Vagina (tissue), 2 donors: ENCODE data around the gene MAP3K20. TPM values are rescaled to one million over a fixed set of nuclear protein-coding genes. Genes with fewer than 3 reads are reported as not detected.
"Not testable (repeated sequence)": the region's sequence is repeated elsewhere in the genome, so short reads cannot be mapped to it uniquely, and the experiment has no call there.

Source experiments
- DNase-seq, 2 donors: peaks; one replicate each; pipeline ENCODE4 v3.0.0-alpha.2; 2017; ENCODE audit errors: extremely low spot score in 2 of 2
- H3K27ac ChIP-seq: fragments of 200-600 bp; sonication (generic); one replicate; pipeline ENCODE4 v1.5.1; 2019
- H3K27me3 ChIP-seq: fragments of 200-600 bp; sonication (generic); one replicate; pipeline ENCODE4 v1.5.1; 2019
- H3K36me3 ChIP-seq, 2 donors: fragments of 200-600 bp; sonication (generic); one replicate each; pipeline ENCODE4 v1.5.1; 2017 to 2019
- H3K4me1 ChIP-seq: fragments of 200-600 bp; sonication (generic); one replicate; pipeline ENCODE4 v1.5.1; 2019
- H3K4me3 ChIP-seq, 2 donors: fragments of 200-600 bp; sonication (generic); 1 replicate in 1 of 2; 2 replicates in 1 of 2; pipeline ENCODE4 v1.5.1; 2016 to 2019
- H3K9me3 ChIP-seq: fragments of 200-600 bp; sonication (generic); one replicate; pipeline ENCODE4 v1.5.1; 2019
- POLR2A ChIP-seq, 2 donors: fragments of 450-650 bp; IDR thresholded peaks; one replicate each; pipeline ENCODE4 v1.6.1; 2017; ENCODE audit warnings: antibody characterized with exemption in 2 of 2, mild to moderate bottlenecking in 2 of 2, moderate library complexity in 2 of 2
- POLR2AphosphoS5 ChIP-seq, 2 donors: sonication (generic); formaldehyde crosslinking; IDR thresholded peaks; one replicate each; pipeline ENCODE4 v1.9.0; 2017; ENCODE audit warnings: antibody characterized with exemption in 2 of 2, mild to moderate bottlenecking in 2 of 2, low read depth in 1 of 2; ENCODE audit not compliant: insufficient read depth in 1 of 2
- intact Hi-C: fragments of 100-400 bp; cut with DNase I; formaldehyde crosslinking; loops from one replicate; pipeline ENCODE4 v1.15.1; 2023
- total RNA-seq: library from RNA; depleted of rRNA; stranded (reverse); fragments of >200 nt; gene quantifications from one replicate; pipeline ENCODE4 v1.2.3, GENCODE V29; 2016
- TF ChIP-seq, protein P1 (sequence below), 3 experiments: fragments of 450-650 bp in 2 of 3; fragments of 200-600 bp in 1 of 3; sonication (generic) in 1 of 3; IDR thresholded peaks; one replicate each; pipeline ENCODE4 v1.5.1; 2017 to 2019; ENCODE audit warnings: antibody characterized with exemption in 3 of 3, mild to moderate bottlenecking in 2 of 3, moderate library complexity in 2 of 3

MAP3K20 gene
- total RNA-seq, 1 donor from 2014 or later = 59.4 TPM

DNA sequence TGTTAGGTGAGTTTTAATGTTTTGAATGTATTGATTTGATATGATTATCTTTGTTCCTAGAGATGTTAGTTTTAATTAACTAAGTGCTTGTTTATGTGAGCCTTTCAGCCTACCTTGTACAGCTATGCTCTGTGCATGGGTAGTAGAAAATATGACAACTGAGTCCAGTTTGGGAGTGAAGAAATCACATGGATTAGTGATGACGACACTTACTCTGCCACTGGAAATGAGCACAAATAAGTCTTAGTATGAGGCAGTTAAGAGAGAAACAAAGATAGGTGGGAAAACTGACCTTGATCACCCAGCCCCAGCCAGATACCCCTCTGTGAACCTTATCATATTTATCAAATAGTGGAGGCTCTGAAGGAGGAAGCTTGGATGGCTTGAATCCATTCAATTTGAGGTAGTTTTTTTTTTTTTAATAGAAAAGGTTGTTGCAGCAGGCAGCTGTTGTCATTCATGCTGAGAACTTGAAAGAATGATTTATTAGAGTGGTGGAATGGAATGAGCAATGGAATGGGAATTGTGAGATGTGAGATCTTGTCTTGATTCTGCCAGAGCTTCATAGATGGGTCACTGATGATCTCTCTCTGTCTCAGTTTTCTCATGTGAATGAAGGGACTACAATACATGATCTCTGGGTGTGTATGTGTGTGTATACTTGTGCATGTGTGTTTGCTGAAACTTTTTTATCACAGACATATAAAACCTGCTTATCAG, 96.4 kb downstream of the MAP3K20 start:
- Histone ChIP-seq H3K27me3 (no peaks in the 10 kb centered on the region), H3K9me3 (no peaks in the 10 kb centered on the region), H3K4me3 (no peak overlapping the region), H3K27ac (no peak overlapping the region), H3K36me3 (no peaks in the 10 kb centered on the region), H3K4me1 (no peaks in the 10 kb centered on the region)
- TF ChIP-seq POLR2AphosphoS5 (IDR thresholded peaks at IDR 0.05; ENCODE audit: insufficient read depth in 1 of 2, low read depth in 1 of 2) (no peak), POLR2A (IDR thresholded peaks at IDR 0.05) (no peak)
- TF ChIP-seq, protein P1, sequence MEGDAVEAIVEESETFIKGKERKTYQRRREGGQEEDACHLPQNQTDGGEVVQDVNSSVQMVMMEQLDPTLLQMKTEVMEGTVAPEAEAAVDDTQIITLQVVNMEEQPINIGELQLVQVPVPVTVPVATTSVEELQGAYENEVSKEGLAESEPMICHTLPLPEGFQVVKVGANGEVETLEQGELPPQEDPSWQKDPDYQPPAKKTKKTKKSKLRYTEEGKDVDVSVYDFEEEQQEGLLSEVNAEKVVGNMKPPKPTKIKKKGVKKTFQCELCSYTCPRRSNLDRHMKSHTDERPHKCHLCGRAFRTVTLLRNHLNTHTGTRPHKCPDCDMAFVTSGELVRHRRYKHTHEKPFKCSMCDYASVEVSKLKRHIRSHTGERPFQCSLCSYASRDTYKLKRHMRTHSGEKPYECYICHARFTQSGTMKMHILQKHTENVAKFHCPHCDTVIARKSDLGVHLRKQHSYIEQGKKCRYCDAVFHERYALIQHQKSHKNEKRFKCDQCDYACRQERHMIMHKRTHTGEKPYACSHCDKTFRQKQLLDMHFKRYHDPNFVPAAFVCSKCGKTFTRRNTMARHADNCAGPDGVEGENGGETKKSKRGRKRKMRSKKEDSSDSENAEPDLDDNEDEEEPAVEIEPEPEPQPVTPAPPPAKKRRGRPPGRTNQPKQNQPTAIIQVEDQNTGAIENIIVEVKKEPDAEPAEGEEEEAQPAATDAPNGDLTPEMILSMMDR (IDR thresholded peaks at IDR 0.05) = no peak
- DNase-seq = no peak
- intact Hi-C loops = no loop called here

GRCh38 chr2:173174339-173174738, 98.7 kb downstream of the MAP3K20 start:
- H3K9me3 ChIP-seq, H3K36me3 ChIP-seq, H3K27me3 ChIP-seq, DNase-seq, H3K27ac ChIP-seq, H3K4me3 ChIP-seq, intact Hi-C loops, H3K4me1 ChIP-seq: not testable (repeated sequence)

DNA sequence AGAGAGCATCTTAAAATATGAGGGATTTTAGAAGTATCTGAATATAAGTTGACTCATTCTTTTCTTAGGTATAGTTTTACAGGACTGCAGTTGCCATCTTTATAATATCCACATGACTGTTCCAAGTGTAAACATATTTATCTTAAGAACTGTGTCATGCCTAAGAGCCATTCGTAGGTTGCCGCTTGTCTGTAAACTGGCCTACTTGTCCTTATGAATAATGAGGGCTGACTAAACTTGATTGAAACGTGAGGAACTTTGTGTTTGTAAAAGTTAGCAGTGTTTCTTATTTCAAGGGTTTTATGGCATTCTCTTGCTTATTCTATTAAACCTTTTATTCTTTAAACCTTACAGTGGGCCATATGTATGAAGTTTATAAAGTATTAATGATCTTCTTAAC, 99.6 kb downstream of the MAP3K20 start:
- Histone ChIP-seq H3K27me3 (no peaks in the 10 kb centered on the region), H3K9me3 (no peaks in the 10 kb centered on the region), H3K4me3 (no peak overlapping the region), H3K36me3 (no peaks in the 10 kb centered on the region), H3K27ac (no peak overlapping the region), H3K4me1 (no peaks in the 10 kb centered on the region)
- DNase-seq = no peak
- TF ChIP-seq POLR2AphosphoS5 (IDR thresholded peaks at IDR 0.05; ENCODE audit: insufficient read depth in 1 of 2, low read depth in 1 of 2) (peak in 1 of 2 donors; percentile 37), POLR2A (IDR thresholded peaks at IDR 0.05) (no peak)
- intact Hi-C loops = no loop called here

GRCh38 chr2:173181982-173182381, 106.3 kb downstream of the MAP3K20 start:
- H3K36me3 ChIP-seq = no peaks in the 10 kb centered on the region
- no peak overlapping the region for H3K4me3 ChIP-seq
- TF ChIP-seq, protein P1 (IDR thresholded peaks at IDR 0.05) = no peak
- no peak for TF ChIP-seq POLR2A (IDR thresholded peaks at IDR 0.05)
- no peak for TF ChIP-seq POLR2AphosphoS5 (IDR thresholded peaks at IDR 0.05; ENCODE audit: insufficient read depth in 1 of 2, low read depth in 1 of 2)
- intact Hi-C loops = no loop called here
- no peaks in the 10 kb centered on the region for H3K27me3 ChIP-seq
- DNase-seq = no peak
- no peaks in the 10 kb centered on the region for H3K9me3 ChIP-seq
- H3K27ac ChIP-seq = no peak overlapping the region
- peaks cover 6% of the 10 kb centered on the region for H3K4me1 ChIP-seq

GRCh38 chr2:173184031-173185004, 108.7 kb downstream of the MAP3K20 start:
- H3K27ac ChIP-seq = peak overlapping the region; percentile 67
- peak in 1 of 2 donors; percentile 85 for TF ChIP-seq POLR2AphosphoS5 (IDR thresholded peaks at IDR 0.05; ENCODE audit: insufficient read depth in 1 of 2, low read depth in 1 of 2)
- TF ChIP-seq POLR2A (IDR thresholded peaks at IDR 0.05) = no peak
- H3K36me3 ChIP-seq = no peaks in the 10 kb centered on the region
- H3K27me3 ChIP-seq = no peaks in the 10 kb centered on the region
- DNase-seq = no peak
- intact Hi-C loops = no loop called here
- peaks cover 6% of the 10 kb centered on the region for H3K4me1 ChIP-seq
- no peak overlapping the region for H3K4me3 ChIP-seq
- H3K9me3 ChIP-seq = no peaks in the 10 kb centered on the region

GRCh38 chr2:173185437-173185836, 109.8 kb downstream of the MAP3K20 start:
- Histone ChIP-seq H3K27me3 (no peaks in the 10 kb centered on the region), H3K4me3 (no peak overlapping the region), H3K9me3 (no peaks in the 10 kb centered on the region), H3K36me3 (no peaks in the 10 kb centered on the region), H3K4me1 (peaks cover 6% of the 10 kb centered on the region), H3K27ac (peak overlapping the region; percentile 67)
- DNase-seq = no peak
- TF ChIP-seq POLR2AphosphoS5 (IDR thresholded peaks at IDR 0.05; ENCODE audit: insufficient read depth in 1 of 2, low read depth in 1 of 2) (no peak), POLR2A (IDR thresholded peaks at IDR 0.05) (no peak)
- TF ChIP-seq, protein P1 (IDR thresholded peaks at IDR 0.05) = no peak
- intact Hi-C loops = no loop called here
